ENCODE measurements around the gene MED29. TPM values are rescaled to one million over a fixed set of nuclear protein-coding genes. Genes with fewer than 3 reads are reported as not detected.

MED29 gene
- total and polyA plus RNA-seq, 10 of the 15 experiments (the other 5 are each of a cell fraction or from before 2014, with no cell fraction given), result 3.2 to 36.6 (median 22.8) TPM

- TF ChIP-seq ZBTB33 (IDR thresholded peaks at IDR 0.05), result no peak
- TF ChIP-seq CREB1 (IDR thresholded peaks at IDR 0.05; ENCODE audit: low read depth), result no peak
- TF ChIP-seq RB1 (IDR thresholded peaks at IDR 0.05; ENCODE audit: borderline replicate concordance), result no peak
- TF ChIP-seq RAD51 (IDR thresholded peaks at IDR 0.05), result 0 out of 2 replicates have a peak, but pooled peaks have one; percentile 71
- peak; percentile 65 for TF ChIP-seq E2F8 (IDR thresholded peaks at IDR 0.05; ENCODE audit: low read depth, partially characterized antibody)
- TF ChIP-seq ATF2 (IDR thresholded peaks at IDR 0.05; ENCODE audit: low read length), result no peak
- peak; percentile 29 for TF ChIP-seq PBX3 (IDR thresholded peaks at IDR 0.05; ENCODE audit: insufficient replicate concordance, low read depth, low read length)
- no peak for TF ChIP-seq MEF2A (IDR thresholded peaks at IDR 0.05; ENCODE audit: insufficient read depth, low read depth, low read length)
- no peak for TF ChIP-seq SPI1 (IDR thresholded peaks at IDR 0.05; ENCODE audit: borderline replicate concordance, insufficient read depth, low read depth, low read length)
- no peak for TF ChIP-seq MTA3 (IDR thresholded peaks at IDR 0.05; ENCODE audit: borderline replicate concordance, low read length)
- no peak for TF ChIP-seq CTCF (IDR thresholded peaks at IDR 0.05 in 2 of 3, conservative IDR thresholded peaks at IDR 0.05 in 1 of 3; ENCODE audit: control insufficient read depth in 2 of 3, extremely low read depth in 1 of 3, insufficient read depth in 1 of 3, low read depth in 3 of 3, low read length in 3 of 3)
- TF ChIP-seq SIX5 (IDR thresholded peaks at IDR 0.05; ENCODE audit: low read depth, low read length, severe bottlenecking), result no peak
- TF ChIP-seq RCOR1 (conservative IDR thresholded peaks at IDR 0.05; ENCODE audit: low read depth, low read length), result no peak; the same call in 1 of the 2 replicates
- no peak for TF ChIP-seq KDM1A (IDR thresholded peaks at IDR 0.05; ENCODE audit: borderline replicate concordance)
- TF ChIP-seq TARDBP (IDR thresholded peaks at IDR 0.05; ENCODE audit: borderline replicate concordance), result no peak
- 0 out of 2 replicates have a peak, but pooled peaks have one; percentile 67 for TF ChIP-seq CHD1 (IDR thresholded peaks at IDR 0.05; ENCODE audit: low read depth, low read length)
- TF ChIP-seq CHD2 (IDR thresholded peaks at IDR 0.05; ENCODE audit: borderline replicate concordance, low read depth, low read length), result peak; percentile 89
- peak; percentile 79; the same call in 1 of the 2 replicates for TF ChIP-seq MTA2 (IDR thresholded peaks at IDR 0.05; ENCODE audit: low read depth)
- TF ChIP-seq ATF7 (IDR thresholded peaks at IDR 0.05; ENCODE audit: low read depth), result peak; percentile 92
- TF ChIP-seq PAX5 (IDR thresholded peaks at IDR 0.05; ENCODE audit: borderline replicate concordance, low read depth, low read length), result peak; percentile 33
- TF ChIP-seq SIN3A (IDR thresholded peaks at IDR 0.05; ENCODE audit: low read depth, low read length), result no peak
Measured at GRCh38 chr19:39401549-39402345, 10.6 kb downstream of the MED29 start (continued).

Measured in GM12878 (cell line).